ENCODE results near the gene HPSE2. TPM values are rescaled to one million over a fixed set of nuclear protein-coding genes. Genes with fewer than 3 reads are reported as not detected.

HPSE2 gene
- total RNA-seq, 1 donor, result 5.6 TPM

- H3K4me3 ChIP-seq (ENCODE audit: low read depth, low read length), result no peak overlapping the region
- TF ChIP-seq, protein P1, sequence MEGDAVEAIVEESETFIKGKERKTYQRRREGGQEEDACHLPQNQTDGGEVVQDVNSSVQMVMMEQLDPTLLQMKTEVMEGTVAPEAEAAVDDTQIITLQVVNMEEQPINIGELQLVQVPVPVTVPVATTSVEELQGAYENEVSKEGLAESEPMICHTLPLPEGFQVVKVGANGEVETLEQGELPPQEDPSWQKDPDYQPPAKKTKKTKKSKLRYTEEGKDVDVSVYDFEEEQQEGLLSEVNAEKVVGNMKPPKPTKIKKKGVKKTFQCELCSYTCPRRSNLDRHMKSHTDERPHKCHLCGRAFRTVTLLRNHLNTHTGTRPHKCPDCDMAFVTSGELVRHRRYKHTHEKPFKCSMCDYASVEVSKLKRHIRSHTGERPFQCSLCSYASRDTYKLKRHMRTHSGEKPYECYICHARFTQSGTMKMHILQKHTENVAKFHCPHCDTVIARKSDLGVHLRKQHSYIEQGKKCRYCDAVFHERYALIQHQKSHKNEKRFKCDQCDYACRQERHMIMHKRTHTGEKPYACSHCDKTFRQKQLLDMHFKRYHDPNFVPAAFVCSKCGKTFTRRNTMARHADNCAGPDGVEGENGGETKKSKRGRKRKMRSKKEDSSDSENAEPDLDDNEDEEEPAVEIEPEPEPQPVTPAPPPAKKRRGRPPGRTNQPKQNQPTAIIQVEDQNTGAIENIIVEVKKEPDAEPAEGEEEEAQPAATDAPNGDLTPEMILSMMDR (IDR thresholded peaks at IDR 0.05; ENCODE audit: insufficient read depth, low read depth, low read length), result no peak
- DNase-seq (ENCODE audit: low read depth), result no peak
Observed at GRCh38 chr10:98463976-98464754, 771.5 kb downstream of the HPSE2 start.

- DNase-seq (ENCODE audit: low read depth), result no peak
- H3K4me3 ChIP-seq (ENCODE audit: low read depth, low read length), result no peak overlapping the region
- TF ChIP-seq, protein P1 (IDR thresholded peaks at IDR 0.05; ENCODE audit: insufficient read depth, low read depth, low read length), result no peak
Observed at GRCh38 chr10:98463016-98463415, 772.6 kb downstream of the HPSE2 start.

- no peak for DNase-seq (ENCODE audit: low read depth)
- H3K4me3 ChIP-seq (ENCODE audit: low read depth, low read length), result no peak overlapping the region
- TF ChIP-seq, protein P1 (IDR thresholded peaks at IDR 0.05; ENCODE audit: insufficient read depth, low read depth, low read length), result no peak
Observed at GRCh38 chr10:98461500-98461842, 774.2 kb downstream of the HPSE2 start.

- TF ChIP-seq, protein P1 (IDR thresholded peaks at IDR 0.05; ENCODE audit: insufficient read depth, low read depth, low read length), result no peak
- H3K4me3 ChIP-seq (ENCODE audit: low read depth, low read length), result no peak overlapping the region
- DNase-seq (ENCODE audit: low read depth), result peak; percentile 96
Observed at GRCh38 chr10:98460837-98461499, 774.7 kb downstream of the HPSE2 start.

GRCh38 chr10:98458809-98459784, 776.6 kb downstream of the HPSE2 start:
- DNase-seq (ENCODE audit: low read depth), result no peak
- H3K4me3 ChIP-seq (ENCODE audit: low read depth, low read length), result no peak overlapping the region
- TF ChIP-seq, protein P1 (IDR thresholded peaks at IDR 0.05; ENCODE audit: insufficient read depth, low read depth, low read length), result no peak

DNA sequence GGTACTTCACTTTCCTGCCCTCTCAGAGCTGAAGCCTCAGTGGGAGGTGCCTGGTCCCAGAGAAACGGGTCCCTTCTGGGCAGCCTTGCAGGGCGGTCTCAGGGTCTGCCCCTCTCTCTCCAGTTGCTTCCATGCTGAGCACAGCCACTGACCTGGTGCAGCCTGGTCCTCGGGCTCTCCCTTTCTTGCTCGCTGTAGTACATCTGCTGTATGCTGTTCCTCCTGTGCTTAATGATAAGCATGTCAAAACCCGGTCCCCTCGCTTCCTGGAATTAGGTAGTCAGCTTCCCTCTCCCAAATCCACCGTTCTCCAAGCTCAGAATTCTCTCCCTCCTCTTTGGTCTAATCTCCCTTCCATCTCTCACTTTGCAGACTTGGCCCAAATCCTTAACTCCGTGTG, 777.9 kb downstream of the HPSE2 start:
- no peak for DNase-seq (ENCODE audit: low read depth)
- H3K4me3 ChIP-seq (ENCODE audit: low read depth, low read length), result no peak overlapping the region
- TF ChIP-seq, protein P1 (IDR thresholded peaks at IDR 0.05; ENCODE audit: insufficient read depth, low read depth, low read length), result no peak
